ENCODE data around the gene VWC2. TPM values are rescaled to one million over a fixed set of nuclear protein-coding genes. Genes with fewer than 3 reads are reported as not detected.

The VWC2 gene
- total and polyA plus RNA-seq, 12 donors, result under 0.01 to 0.04 (median under 0.01) TPM; not detected in 7

DNA sequence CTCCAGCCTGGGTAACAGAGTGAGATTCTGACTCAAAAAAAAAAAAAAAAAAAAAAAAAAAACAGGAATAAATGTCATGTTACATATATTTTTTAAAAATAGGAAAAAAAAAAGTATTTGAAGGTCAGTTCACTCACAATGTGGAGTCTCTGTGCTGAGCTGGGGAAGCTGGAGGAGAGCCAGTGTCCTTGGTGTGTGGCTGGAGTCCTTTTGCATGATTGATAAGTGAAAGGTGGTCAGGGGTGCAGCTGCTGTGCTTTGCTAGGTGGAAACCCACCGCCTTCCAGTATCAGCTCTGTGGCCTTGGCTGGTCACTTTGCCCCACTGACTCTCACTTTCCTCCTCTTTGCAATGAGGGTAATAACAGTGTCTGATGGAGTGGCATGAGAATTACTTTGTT is 101.9 kb downstream of the VWC2 start:
- intact Hi-C loops (cut with DNase I), result no loop called here
- Histone ChIP-seq H3K4me1 (replicated peaks in 1 of 2) (no peaks in the 10 kb centered on the region), H3K36me3 (replicated peaks in 1 of 2) (no peaks in the 10 kb centered on the region), H3K4me3 (no peak overlapping the region), H3K27ac (no peak overlapping the region), H3K9me3 (replicated peaks in 1 of 3) (no peaks in the 10 kb centered on the region), H3K27me3 (no peaks in the 10 kb centered on the region)
- 43 to 58% (median 49%) methylated on average over 1 of the region's 1 CpG for WGBS, 4 donors
- TF ChIP-seq POLR2A (IDR thresholded peaks at IDR 0.05), result no peak
- TF ChIP-seq, protein P1, sequence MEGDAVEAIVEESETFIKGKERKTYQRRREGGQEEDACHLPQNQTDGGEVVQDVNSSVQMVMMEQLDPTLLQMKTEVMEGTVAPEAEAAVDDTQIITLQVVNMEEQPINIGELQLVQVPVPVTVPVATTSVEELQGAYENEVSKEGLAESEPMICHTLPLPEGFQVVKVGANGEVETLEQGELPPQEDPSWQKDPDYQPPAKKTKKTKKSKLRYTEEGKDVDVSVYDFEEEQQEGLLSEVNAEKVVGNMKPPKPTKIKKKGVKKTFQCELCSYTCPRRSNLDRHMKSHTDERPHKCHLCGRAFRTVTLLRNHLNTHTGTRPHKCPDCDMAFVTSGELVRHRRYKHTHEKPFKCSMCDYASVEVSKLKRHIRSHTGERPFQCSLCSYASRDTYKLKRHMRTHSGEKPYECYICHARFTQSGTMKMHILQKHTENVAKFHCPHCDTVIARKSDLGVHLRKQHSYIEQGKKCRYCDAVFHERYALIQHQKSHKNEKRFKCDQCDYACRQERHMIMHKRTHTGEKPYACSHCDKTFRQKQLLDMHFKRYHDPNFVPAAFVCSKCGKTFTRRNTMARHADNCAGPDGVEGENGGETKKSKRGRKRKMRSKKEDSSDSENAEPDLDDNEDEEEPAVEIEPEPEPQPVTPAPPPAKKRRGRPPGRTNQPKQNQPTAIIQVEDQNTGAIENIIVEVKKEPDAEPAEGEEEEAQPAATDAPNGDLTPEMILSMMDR (IDR thresholded peaks at IDR 0.05), result no peak
- no peak for DNase-seq

DNA sequence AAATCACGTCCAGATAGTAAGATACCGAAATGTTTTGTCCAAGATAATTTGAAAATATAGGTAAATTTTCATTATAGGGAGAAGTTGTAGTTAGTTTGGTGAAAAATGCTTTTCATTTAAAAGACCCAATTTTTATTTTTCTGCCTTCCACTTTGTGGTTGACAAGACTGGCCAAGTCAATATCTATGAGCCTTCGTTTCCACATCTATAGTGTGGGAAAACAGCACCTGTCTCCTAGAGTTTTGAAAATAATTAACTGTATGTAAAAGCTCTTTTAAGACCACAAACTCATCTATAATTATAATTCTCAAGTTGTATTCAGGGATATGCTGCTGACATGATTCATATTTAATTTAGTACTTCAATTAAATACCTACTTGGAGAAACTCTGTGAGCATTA is 102.8 kb downstream of the VWC2 start:
- Histone ChIP-seq H3K27ac (no peak overlapping the region), H3K27me3 (no peaks in the 10 kb centered on the region), H3K4me1 (replicated peaks in 1 of 2) (no peaks in the 10 kb centered on the region), H3K36me3 (replicated peaks in 1 of 2) (no peaks in the 10 kb centered on the region), H3K9me3 (replicated peaks in 1 of 3) (no peaks in the 10 kb centered on the region), H3K4me3 (no peak overlapping the region)
- TF ChIP-seq, protein P1 (IDR thresholded peaks at IDR 0.05), result no peak
- TF ChIP-seq POLR2A (IDR thresholded peaks at IDR 0.05), result no peak
- DNase-seq, result no peak
- intact Hi-C loops (cut with DNase I), result no loop called here
- WGBS, 4 donors, result 83 to 89% (median 84%) methylated on average over 3 of the region's 3 CpGs

DNA sequence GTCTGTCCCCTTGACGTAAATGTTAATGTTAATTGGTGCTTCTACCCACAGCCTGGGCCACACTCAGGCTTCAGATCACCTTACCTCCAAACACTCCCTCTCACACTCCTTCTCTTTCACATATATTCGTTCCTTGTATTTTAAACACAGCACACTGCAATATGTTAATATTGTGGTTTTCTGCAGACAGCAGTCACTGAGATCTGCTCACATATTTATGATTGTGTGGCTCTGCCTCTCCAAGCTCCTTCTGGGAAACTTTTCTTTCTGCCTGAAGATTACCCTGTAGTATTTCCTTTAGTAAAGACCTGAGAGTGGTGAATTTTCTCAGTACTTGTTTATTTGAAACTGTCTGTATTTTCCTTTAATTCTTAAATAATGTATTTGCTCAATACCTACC is 104.7 kb downstream of the VWC2 start:
- H3K4me3 ChIP-seq, result no peak overlapping the region
- no peak for TF ChIP-seq POLR2A (IDR thresholded peaks at IDR 0.05)
- TF ChIP-seq, protein P1 (IDR thresholded peaks at IDR 0.05), result no peak
- H3K27ac ChIP-seq, result no peak overlapping the region
- H3K27me3 ChIP-seq, result no peaks in the 10 kb centered on the region
- 16 to 54% (median 29%) methylated on average over 1 to 2 of the region's 2 CpGs for WGBS, 4 donors
- intact Hi-C loops (cut with DNase I), result no loop called here
- no peaks in the 10 kb centered on the region for H3K9me3 ChIP-seq (replicated peaks in 1 of 3)
- no peaks in the 10 kb centered on the region for H3K4me1 ChIP-seq (replicated peaks in 1 of 2)
- DNase-seq, result no peak
- H3K36me3 ChIP-seq (replicated peaks in 1 of 2), result no peaks in the 10 kb centered on the region

DNA sequence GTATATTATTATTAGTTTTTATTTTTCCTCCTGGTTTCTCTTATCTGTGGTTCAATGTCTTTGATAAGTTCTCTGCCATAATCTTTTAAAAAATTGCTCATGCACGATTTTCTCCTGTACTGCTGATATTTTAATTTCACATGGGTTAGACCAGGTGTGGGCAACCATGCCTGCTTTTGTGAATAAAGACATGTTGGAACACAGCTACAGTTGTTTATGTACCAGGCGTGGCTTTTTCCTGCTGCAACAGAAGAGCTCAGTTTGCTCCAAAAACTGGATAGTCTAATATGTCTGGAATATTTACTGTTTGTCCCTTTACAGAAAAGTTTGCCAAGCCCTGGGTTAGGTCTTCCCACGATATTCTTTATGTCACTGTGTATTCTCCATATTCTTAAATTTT is 105.2 kb downstream of the VWC2 start:
- WGBS, 4 donors, result 36 to 39% (median 38%) methylated on average over 3 of the region's 3 CpGs
- Histone ChIP-seq H3K4me1 (replicated peaks in 1 of 2) (no peaks in the 10 kb centered on the region), H3K4me3 (no peak overlapping the region), H3K27ac (no peak overlapping the region), H3K36me3 (replicated peaks in 1 of 2) (no peaks in the 10 kb centered on the region), H3K9me3 (replicated peaks in 1 of 3) (no peaks in the 10 kb centered on the region), H3K27me3 (no peaks in the 10 kb centered on the region)
- no peak for TF ChIP-seq POLR2A (IDR thresholded peaks at IDR 0.05)
- TF ChIP-seq, protein P1 (IDR thresholded peaks at IDR 0.05), result no peak
- no peak for DNase-seq
- intact Hi-C loops (cut with DNase I), result no loop called here

Data from adrenal gland (tissue), 12 donors.